ENCODE results near the gene ASTN2.

The ASTN2 gene

DNA sequence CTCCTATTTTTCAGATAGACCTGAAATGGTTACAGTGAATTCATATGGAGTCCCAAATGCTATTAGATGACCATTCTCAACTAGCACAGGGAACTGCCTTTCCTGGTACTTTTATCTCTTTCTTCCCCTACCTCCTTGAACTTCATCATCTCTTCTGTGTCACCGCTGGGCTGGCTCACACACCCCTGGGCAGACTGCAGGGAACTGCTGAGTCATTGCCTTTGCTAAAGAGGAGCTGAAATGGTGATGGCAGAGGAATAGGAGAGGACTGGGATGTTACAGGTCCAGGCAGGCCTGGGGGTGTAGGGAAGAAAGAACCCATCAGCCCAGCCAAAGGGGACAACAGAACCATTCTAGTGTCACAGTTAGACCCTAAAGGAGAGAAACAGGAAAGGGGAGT is 322.3 kb downstream of the ASTN2 start:
- Histone ChIP-seq H3K4me3 (ENCODE audit: low read length in 2 of 2) (no peak overlapping the region), H3K4me2 (ENCODE audit: insufficient read depth, low read length, poor library complexity, severe bottlenecking) (no peak overlapping the region), H4K91ac (ENCODE audit: low read depth, low read length, poor library complexity) (no peak overlapping the region), H3K18ac (ENCODE audit: low read length) (no peak overlapping the region), H3K79me1 (ENCODE audit: low read depth, low read length) (no peaks in the 10 kb centered on the region), H2AFZ (ENCODE audit: low read length) (no peak overlapping the region), H3K23ac (ENCODE audit: low read depth, low read length, poor library complexity) (no peak overlapping the region), H2BK120ac (ENCODE audit: low read depth, low read length) (no peak overlapping the region), H3K27ac (replicated peaks; ENCODE audit: low read length) (no peak overlapping the region), H4K8ac (ENCODE audit: low read depth, low read length) (no peak overlapping the region), H3K27me3 (ENCODE audit: control insufficient read depth in 3 of 3, insufficient read depth in 3 of 3, low read depth in 1 of 3, low read length in 3 of 3) (no peaks in the 10 kb centered on the region), H3K14ac (ENCODE audit: low read length) (no peak overlapping the region), H3K36me3 (replicated peaks in 1 of 2; ENCODE audit: control insufficient read depth in 2 of 2, insufficient read depth in 2 of 2, low read length in 2 of 2) (no peaks in the 10 kb centered on the region), H3K4me1 (ENCODE audit: control insufficient read depth in 2 of 2, insufficient read depth in 1 of 2, low read depth in 1 of 2, low read length in 2 of 2) (peaks cover 0 to 5% of the 10 kb centered on the region in 2 donors), H3K4ac (ENCODE audit: low read length) (no peak overlapping the region), H2BK5ac (ENCODE audit: low read length) (no peak overlapping the region), H2AK5ac (ENCODE audit: low read depth, low read length) (no peak overlapping the region), H2BK12ac (ENCODE audit: low read length) (no peak overlapping the region), H2BK15ac (ENCODE audit: low read length) (no peak overlapping the region), H3K9me3 (replicated peaks in 1 of 2; ENCODE audit: control insufficient read depth in 2 of 2, insufficient read depth in 1 of 2, low read depth in 1 of 2, low read length in 2 of 2) (no peaks in the 10 kb centered on the region), H3K9ac (ENCODE audit: low read depth, low read length, poor library complexity) (no peak overlapping the region)
- WGBS, 2 donors (ENCODE audit: extremely low coverage in 2 of 2, insufficient read length in 2 of 2, insufficient replicate concordance in 1 of 2): no CpG with 5 or more reads among the region's 1 CpG
- no peak for DNase-seq (ENCODE audit: low spot score)

DNA sequence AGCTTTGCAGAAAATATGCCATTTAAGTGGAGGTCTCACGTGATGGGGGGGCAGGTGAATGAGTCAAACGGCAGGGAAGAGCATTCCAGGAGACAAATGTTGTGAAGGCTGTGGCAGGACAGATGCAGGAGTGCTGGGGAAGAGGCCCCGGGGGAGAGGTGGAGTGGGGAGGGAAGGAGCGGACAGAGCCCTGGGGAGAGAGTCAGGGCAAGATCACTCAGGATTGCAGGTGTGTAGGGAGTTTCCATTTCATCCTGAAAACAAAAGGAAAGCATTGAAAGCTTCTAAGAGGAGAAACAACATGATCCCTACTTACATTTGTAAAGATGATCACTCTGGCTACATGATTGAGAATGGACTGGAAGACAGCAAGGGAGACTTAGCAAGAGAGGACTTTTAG is 323.3 kb downstream of the ASTN2 start:
- H2AK5ac ChIP-seq (ENCODE audit: low read depth, low read length): no peak overlapping the region
- DNase-seq (ENCODE audit: low spot score): no peak
- WGBS, 2 donors (ENCODE audit: extremely low coverage in 2 of 2, insufficient read length in 2 of 2, insufficient replicate concordance in 1 of 2): no CpG with 5 or more reads among the region's 4 CpGs
- H4K91ac ChIP-seq (ENCODE audit: low read depth, low read length, poor library complexity): no peak overlapping the region
- H2BK5ac ChIP-seq (ENCODE audit: low read length): no peak overlapping the region
- H3K23ac ChIP-seq (ENCODE audit: low read depth, low read length, poor library complexity): no peak overlapping the region
- H2BK15ac ChIP-seq (ENCODE audit: low read length): no peak overlapping the region
- H4K8ac ChIP-seq (ENCODE audit: low read depth, low read length): no peak overlapping the region
- peaks cover 0 to 5% of the 10 kb centered on the region in 2 donors for H3K4me1 ChIP-seq (ENCODE audit: control insufficient read depth in 2 of 2, insufficient read depth in 1 of 2, low read depth in 1 of 2, low read length in 2 of 2)
- H3K9ac ChIP-seq (ENCODE audit: low read depth, low read length, poor library complexity): no peak overlapping the region
- no peak overlapping the region for H3K18ac ChIP-seq (ENCODE audit: low read length)
- H2BK12ac ChIP-seq (ENCODE audit: low read length): no peak overlapping the region
- H3K36me3 ChIP-seq (replicated peaks in 1 of 2; ENCODE audit: control insufficient read depth in 2 of 2, insufficient read depth in 2 of 2, low read length in 2 of 2): no peaks in the 10 kb centered on the region
- no peak overlapping the region for H3K14ac ChIP-seq (ENCODE audit: low read length)
- H3K79me1 ChIP-seq (ENCODE audit: low read depth, low read length): no peaks in the 10 kb centered on the region
- H3K9me3 ChIP-seq (replicated peaks in 1 of 2; ENCODE audit: control insufficient read depth in 2 of 2, insufficient read depth in 1 of 2, low read depth in 1 of 2, low read length in 2 of 2): no peaks in the 10 kb centered on the region
- H3K27ac ChIP-seq (replicated peaks; ENCODE audit: low read length): no peak overlapping the region
- H3K27me3 ChIP-seq (ENCODE audit: control insufficient read depth in 3 of 3, insufficient read depth in 3 of 3, low read depth in 1 of 3, low read length in 3 of 3): no peaks in the 10 kb centered on the region
- no peak overlapping the region for H2BK120ac ChIP-seq (ENCODE audit: low read depth, low read length)
- no peak overlapping the region for H3K4ac ChIP-seq (ENCODE audit: low read length)
- no peak overlapping the region for H2AFZ ChIP-seq (ENCODE audit: low read length)
- no peak overlapping the region for H3K4me2 ChIP-seq (ENCODE audit: insufficient read depth, low read length, poor library complexity, severe bottlenecking)
- no peak overlapping the region for H3K4me3 ChIP-seq (ENCODE audit: low read length in 2 of 2)

DNA sequence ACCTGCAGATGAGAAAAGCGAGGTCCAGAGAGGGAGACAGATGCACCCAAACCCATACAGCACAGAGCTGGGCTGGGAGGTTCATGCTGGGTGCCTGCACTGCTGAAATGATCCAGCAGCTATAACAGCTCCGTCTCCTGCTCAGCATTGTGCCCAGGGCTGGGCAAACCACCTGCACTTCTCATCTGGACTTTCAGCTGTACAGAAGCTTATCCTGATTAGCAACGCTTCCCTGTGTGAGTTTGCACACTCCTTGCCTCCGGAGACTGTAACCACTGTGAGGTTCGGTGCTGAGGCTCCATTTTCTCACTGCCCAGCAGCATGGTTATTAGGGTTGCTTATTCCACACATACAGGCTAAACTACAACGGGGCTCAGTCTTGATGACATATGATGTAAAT is 326.1 kb downstream of the ASTN2 start:
- Histone ChIP-seq H3K9me3 (replicated peaks in 1 of 2; ENCODE audit: control insufficient read depth in 2 of 2, insufficient read depth in 1 of 2, low read depth in 1 of 2, low read length in 2 of 2) (no peaks in the 10 kb centered on the region), H3K4me3 (ENCODE audit: low read length in 2 of 2) (no peak overlapping the region), H2BK120ac (ENCODE audit: low read depth, low read length) (no peak overlapping the region), H3K27me3 (ENCODE audit: control insufficient read depth in 3 of 3, insufficient read depth in 3 of 3, low read depth in 1 of 3, low read length in 3 of 3) (no peaks in the 10 kb centered on the region), H3K4me2 (ENCODE audit: insufficient read depth, low read length, poor library complexity, severe bottlenecking) (no peak overlapping the region), H2BK5ac (ENCODE audit: low read length) (no peak overlapping the region), H4K91ac (ENCODE audit: low read depth, low read length, poor library complexity) (no peak overlapping the region), H3K9ac (ENCODE audit: low read depth, low read length, poor library complexity) (no peak overlapping the region), H3K4me1 (ENCODE audit: control insufficient read depth in 2 of 2, insufficient read depth in 1 of 2, low read depth in 1 of 2, low read length in 2 of 2) (peaks cover 0 to 2% of the 10 kb centered on the region in 2 donors), H4K8ac (ENCODE audit: low read depth, low read length) (no peak overlapping the region), H3K23ac (ENCODE audit: low read depth, low read length, poor library complexity) (peak overlapping the region; percentile 14), H3K79me1 (ENCODE audit: low read depth, low read length) (no peaks in the 10 kb centered on the region), H3K36me3 (replicated peaks in 1 of 2; ENCODE audit: control insufficient read depth in 2 of 2, insufficient read depth in 2 of 2, low read length in 2 of 2) (no peaks in the 10 kb centered on the region), H3K14ac (ENCODE audit: low read length) (no peak overlapping the region), H3K18ac (ENCODE audit: low read length) (peak overlapping the region; percentile 39), H2BK12ac (ENCODE audit: low read length) (no peak overlapping the region), H2AK5ac (ENCODE audit: low read depth, low read length) (no peak overlapping the region), H2BK15ac (ENCODE audit: low read length) (no peak overlapping the region), H3K4ac (ENCODE audit: low read length) (no peak overlapping the region), H2AFZ (ENCODE audit: low read length) (no peak overlapping the region), H3K27ac (replicated peaks; ENCODE audit: low read length) (no peak overlapping the region)
- WGBS, 2 donors (ENCODE audit: extremely low coverage in 2 of 2, insufficient read length in 2 of 2, insufficient replicate concordance in 1 of 2): no CpG with 5 or more reads among the region's 6 CpGs
- no peak for DNase-seq (ENCODE audit: low spot score)

DNA sequence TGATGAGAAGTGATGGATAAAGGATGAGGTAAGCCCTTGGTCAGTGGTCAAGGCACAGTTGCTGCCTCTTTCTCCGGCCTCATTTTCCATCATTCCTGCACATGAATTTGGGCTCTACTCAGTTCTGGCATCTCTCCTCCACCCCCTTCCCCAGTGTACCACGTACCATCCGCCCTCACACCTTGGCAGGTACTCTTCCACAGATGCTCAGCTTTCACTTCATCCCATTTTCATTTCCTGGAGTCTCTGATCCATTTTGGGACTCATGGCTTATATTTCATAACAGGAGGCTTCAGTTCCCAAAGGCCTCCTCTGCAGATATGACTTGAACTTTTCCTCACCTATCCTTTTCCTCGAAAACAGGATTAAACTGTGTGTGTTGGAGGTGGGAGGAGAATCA is 326.7 kb downstream of the ASTN2 start:
- H4K91ac ChIP-seq (ENCODE audit: low read depth, low read length, poor library complexity): no peak overlapping the region
- peaks cover 0 to 7% of the 10 kb centered on the region in 2 donors for H3K4me1 ChIP-seq (ENCODE audit: control insufficient read depth in 2 of 2, insufficient read depth in 1 of 2, low read depth in 1 of 2, low read length in 2 of 2)
- no peak overlapping the region for H3K23ac ChIP-seq (ENCODE audit: low read depth, low read length, poor library complexity)
- H3K27me3 ChIP-seq (ENCODE audit: control insufficient read depth in 3 of 3, insufficient read depth in 3 of 3, low read depth in 1 of 3, low read length in 3 of 3): no peaks in the 10 kb centered on the region
- no peak overlapping the region for H2BK120ac ChIP-seq (ENCODE audit: low read depth, low read length)
- H3K9me3 ChIP-seq (replicated peaks in 1 of 2; ENCODE audit: control insufficient read depth in 2 of 2, insufficient read depth in 1 of 2, low read depth in 1 of 2, low read length in 2 of 2): no peaks in the 10 kb centered on the region
- DNase-seq (ENCODE audit: low spot score): no peak
- H2AK5ac ChIP-seq (ENCODE audit: low read depth, low read length): no peak overlapping the region
- H3K4me2 ChIP-seq (ENCODE audit: insufficient read depth, low read length, poor library complexity, severe bottlenecking): no peak overlapping the region
- no peak overlapping the region for H4K8ac ChIP-seq (ENCODE audit: low read depth, low read length)
- no peak overlapping the region for H3K4me3 ChIP-seq (ENCODE audit: low read length in 2 of 2)
- no peak overlapping the region for H2BK15ac ChIP-seq (ENCODE audit: low read length)
- H3K27ac ChIP-seq (replicated peaks; ENCODE audit: low read length): no peak overlapping the region
- no peak overlapping the region for H2BK5ac ChIP-seq (ENCODE audit: low read length)
- no CpG with 5 or more reads among the region's 4 CpGs for WGBS, 2 donors (ENCODE audit: extremely low coverage in 2 of 2, insufficient read length in 2 of 2, insufficient replicate concordance in 1 of 2)
- no peak overlapping the region for H3K4ac ChIP-seq (ENCODE audit: low read length)
- no peaks in the 10 kb centered on the region for H3K79me1 ChIP-seq (ENCODE audit: low read depth, low read length)
- H3K36me3 ChIP-seq (replicated peaks in 1 of 2; ENCODE audit: control insufficient read depth in 2 of 2, insufficient read depth in 2 of 2, low read length in 2 of 2): no peaks in the 10 kb centered on the region
- H3K9ac ChIP-seq (ENCODE audit: low read depth, low read length, poor library complexity): no peak overlapping the region
- no peak overlapping the region for H3K14ac ChIP-seq (ENCODE audit: low read length)
- no peak overlapping the region for H3K18ac ChIP-seq (ENCODE audit: low read length)
- H2BK12ac ChIP-seq (ENCODE audit: low read length): no peak overlapping the region
- H2AFZ ChIP-seq (ENCODE audit: low read length): no peak overlapping the region
